HepG2 (cell line): Measurements from ENCODE around the gene SRXN1. TPM values are rescaled to one million over a fixed set of nuclear protein-coding genes. Genes with fewer than 3 reads are reported as not detected.

ENCODE experiments used
- ARID2 ChIP-seq: sonication (generic); formaldehyde crosslinking; IDR thresholded peaks from 2 replicates; pipeline ENCODE4 v1.8.1; 2022; ENCODE audit warnings: mild to moderate bottlenecking, missing genetic modification reagents, borderline replicate concordance
- CBX5 ChIP-seq: sonication (generic); formaldehyde crosslinking; IDR thresholded peaks from 2 replicates; pipeline ENCODE4 v1.4.0; 2020; ENCODE audit warnings: missing genetic modification reagents, borderline replicate concordance
- CEBPB ChIP-seq: IDR thresholded peaks from 2 replicates; pipeline ENCODE4 v1.6.1; 2011; ENCODE audit warnings: low read depth, low read length, improper control_type of control experiment, borderline replicate concordance
- NAIF1 ChIP-seq: sonication (generic); formaldehyde crosslinking; IDR thresholded peaks from 2 replicates; pipeline ENCODE4 v1.5.0; 2020; ENCODE audit warnings: mild to moderate bottlenecking, missing genetic modification reagents, borderline replicate concordance
- NBN ChIP-seq: fragments of 450-650 bp; conservative IDR thresholded peaks from 2 replicates; pipeline ENCODE4 v1.6.1; 2017
- NFYB ChIP-seq: sonication (generic); formaldehyde crosslinking; IDR thresholded peaks from 2 replicates; pipeline ENCODE4 v1.4.0; 2020; ENCODE audit warnings: missing genetic modification reagents
- NONO ChIP-seq, 2 experiments: fragments of 450-650 bp in 1 of 2; sonication (generic) in 1 of 2; formaldehyde crosslinking in 1 of 2; IDR thresholded peaks in 1 of 2; conservative IDR thresholded peaks in 1 of 2; 2 replicates each; pipeline versions ENCODE4 v1.6.1 to v1.8.0; 2017 to 2022; ENCODE audit warnings: mild to moderate bottlenecking in 1 of 2, missing genetic modification reagents in 1 of 2, moderate library complexity in 1 of 2
- ONECUT2 ChIP-seq: sonication (generic); formaldehyde crosslinking; IDR thresholded peaks from 2 replicates; pipeline ENCODE4 v1.4.0; 2020; ENCODE audit warnings: missing genetic modification reagents
- PAF1 ChIP-seq: IDR thresholded peaks from 2 replicates; pipeline ENCODE4 v1.6.1; 2016; ENCODE audit warnings: missing genetic modification reagents, missing compliant biosample characterization
- PHF8 ChIP-seq: sonication (generic); formaldehyde crosslinking; IDR thresholded peaks from 2 replicates; pipeline ENCODE4 v1.5.0; 2020; ENCODE audit warnings: missing genetic modification reagents
- RARA ChIP-seq: IDR thresholded peaks from 2 replicates; pipeline ENCODE4 v1.6.1; 2016; ENCODE audit warnings: missing genetic modification reagents, missing compliant biosample characterization
- SMC3 ChIP-seq: IDR thresholded peaks from 2 replicates; pipeline ENCODE4 v1.6.1; 2011; ENCODE audit warnings: low read length, improper control_type of control experiment
- YEATS4 ChIP-seq: sonication (generic); formaldehyde crosslinking; IDR thresholded peaks from 2 replicates; pipeline ENCODE4 v1.4.0; 2020; ENCODE audit warnings: missing genetic modification reagents, borderline replicate concordance
- ZBTB46 ChIP-seq: sonication (generic); formaldehyde crosslinking; IDR thresholded peaks from 2 replicates; pipeline ENCODE4 v1.4.0; 2020; ENCODE audit warnings: mild to moderate bottlenecking, missing genetic modification reagents, borderline replicate concordance
- ZNF33A ChIP-seq: sonication (generic); formaldehyde crosslinking; IDR thresholded peaks from 2 replicates; pipeline ENCODE4 v1.5.1; 2020; ENCODE audit warnings: missing genetic modification reagents, mild to moderate bottlenecking, moderate library complexity, borderline replicate concordance
- ZNF350 ChIP-seq: sonication (generic); formaldehyde crosslinking; IDR thresholded peaks from 2 replicates; pipeline ENCODE4 v1.4.0; 2020; ENCODE audit warnings: mild to moderate bottlenecking, low read depth, missing genetic modification reagents, borderline replicate concordance
- ZNF530 ChIP-seq: sonication (generic); formaldehyde crosslinking; IDR thresholded peaks from 2 replicates; pipeline ENCODE4 v1.5.0; 2020; ENCODE audit warnings: low read depth, mild to moderate bottlenecking, missing genetic modification reagents
- ZNF550 ChIP-seq: sonication (generic); formaldehyde crosslinking; IDR thresholded peaks from 2 replicates; pipeline ENCODE4 v1.4.0; 2020; ENCODE audit warnings: mild to moderate bottlenecking, missing genetic modification reagents, borderline replicate concordance
- ZNF562 ChIP-seq: sonication (generic); formaldehyde crosslinking; IDR thresholded peaks from 2 replicates; pipeline ENCODE4 v1.8.0; 2022; ENCODE audit warnings: missing genetic modification reagents, borderline replicate concordance
- ZNF563 ChIP-seq: sonication (generic); formaldehyde crosslinking; IDR thresholded peaks from 2 replicates; pipeline ENCODE4 v1.8.0; 2022; ENCODE audit warnings: mild to moderate bottlenecking, moderate library complexity, missing genetic modification reagents
- ZNF574 ChIP-seq: sonication (generic); formaldehyde crosslinking; IDR thresholded peaks from 2 replicates; pipeline ENCODE4 v1.4.0; 2020; ENCODE audit warnings: missing genetic modification reagents
- ZNF674 ChIP-seq: sonication (generic); formaldehyde crosslinking; IDR thresholded peaks from 2 replicates; pipeline ENCODE4 v1.5.0; 2020; ENCODE audit warnings: low read depth, mild to moderate bottlenecking, missing genetic modification reagents
- ZNF691 ChIP-seq: sonication (generic); formaldehyde crosslinking; IDR thresholded peaks from 2 replicates; pipeline ENCODE4 v1.4.0; 2020; ENCODE audit warnings: missing genetic modification reagents, low read depth, mild to moderate bottlenecking, borderline replicate concordance
- ZNF7 ChIP-seq: IDR thresholded peaks from 2 replicates; pipeline ENCODE4 v1.6.1; 2016; ENCODE audit warnings: missing biosample characterization, missing genetic modification reagents
- polyA plus RNA-seq, 8 experiments: library from polyadenylated mRNA; depleted of rRNA in 3 of 8; stranded (reverse) in 7 of 8; unstranded in 1 of 8; fragments of >200 nt; fragmentation: Illumina TruSeq in 4 of 8; extraction: Trizol in 4 of 8; gene quantifications; 2 replicates each; pipeline versions ENCODE4 v1.2.1 to v1.2.3, GENCODE V29; 2011 to 2016; ENCODE audit warnings: low read depth in 4 of 8, missing spikeins in 1 of 8, mixed read lengths in 1 of 8; ENCODE audit not compliant: insufficient read depth in 1 of 8
- total RNA-seq, 5 experiments: library from RNA; depleted of rRNA; stranded (reverse); fragments of >200 nt; fragmentation: Illumina TruSeq; extraction: Trizol; gene quantifications; 2 replicates each; pipeline ENCODE4 v1.2.3, GENCODE V29; 2016; ENCODE audit warnings: low read depth in 1 of 5

The SRXN1 gene
- total and polyA plus RNA-seq, 2 of the 13 experiments (the other 11 are each of a cell fraction or from before 2014, with no cell fraction given), result 29.9 to 87.7 TPM

- TF ChIP-seq NFYB (0 out of 2 replicates have a peak, but pooled peaks have one; percentile 12), NAIF1 (CRISPR knock-in tag) (no peak), ZNF562 (CRISPR knock-in tag) (peak; percentile 91), ZNF574 (peak; percentile 93), NBN (no peak), RARA (CRISPR knock-in tag) (peak; percentile 79), ZBTB46 (no peak), ZNF7 (CRISPR knock-in tag) (peak; percentile 48; the same call in 1 of the 2 replicates), SMC3 (no peak), ZNF550 (CRISPR knock-in tag) (no peak), ZNF530 (CRISPR knock-in tag) (0 out of 2 replicates have a peak, but pooled peaks have one; percentile 20), ZNF674 (peak; percentile 100), ZNF33A (no peak), PAF1 (CRISPR knock-in tag) (no peak), NONO (IDR thresholded peaks at IDR 0.05) (no peak), NONO (CRISPR knock-in tag; conservative IDR thresholded peaks at IDR 0.05) (peak; percentile 37; the same call in 1 of the 2 replicates), YEATS4 (CRISPR knock-in tag) (peak; percentile 87), ARID2 (CRISPR knock-in tag) (peak; percentile 67; the same call in 1 of the 2 replicates), CEBPB (no peak), PHF8 (CRISPR knock-in tag) (no peak), ZNF691 (CRISPR knock-in tag) (peak; percentile 98), CBX5 (CRISPR knock-in tag) (no peak), ZNF350 (CRISPR knock-in tag) (no peak), ONECUT2 (CRISPR knock-in tag) (no peak), ZNF563 (CRISPR knock-in tag) (peak; percentile 100)
These were observed 22.7 kb upstream of the SRXN1 start, which contains the start of gene SCRT2 (continued) for GRCh38 chr20:675453-676314.
